ENCODE results near the gene NACC1. TPM values are rescaled to one million over a fixed set of nuclear protein-coding genes. Genes with fewer than 3 reads are reported as not detected.

Gene NACC1
- polyA plus RNA-seq, result 10 to 100 TPM in 2 of 3 donors, 1 to 10 TPM in 1; 7.9 to 21.0 (median 16.1) TPM

GRCh38 chr19:13117772-13118423, at the start of gene NACC1:
TSS of gene NACC1 (plus strand) at chr19:13118264. CDS start at chr19:13135208, 16,944 bp downstream.
- no peak within 1 kb of the TSS for H3K27ac ChIP-seq (ENCODE audit: low read depth, low read length)
- WGBS, 3 donors, result 2 to 3% (median 3%) methylated on average over 39 to 65 of the region's 65 CpGs

DNA sequence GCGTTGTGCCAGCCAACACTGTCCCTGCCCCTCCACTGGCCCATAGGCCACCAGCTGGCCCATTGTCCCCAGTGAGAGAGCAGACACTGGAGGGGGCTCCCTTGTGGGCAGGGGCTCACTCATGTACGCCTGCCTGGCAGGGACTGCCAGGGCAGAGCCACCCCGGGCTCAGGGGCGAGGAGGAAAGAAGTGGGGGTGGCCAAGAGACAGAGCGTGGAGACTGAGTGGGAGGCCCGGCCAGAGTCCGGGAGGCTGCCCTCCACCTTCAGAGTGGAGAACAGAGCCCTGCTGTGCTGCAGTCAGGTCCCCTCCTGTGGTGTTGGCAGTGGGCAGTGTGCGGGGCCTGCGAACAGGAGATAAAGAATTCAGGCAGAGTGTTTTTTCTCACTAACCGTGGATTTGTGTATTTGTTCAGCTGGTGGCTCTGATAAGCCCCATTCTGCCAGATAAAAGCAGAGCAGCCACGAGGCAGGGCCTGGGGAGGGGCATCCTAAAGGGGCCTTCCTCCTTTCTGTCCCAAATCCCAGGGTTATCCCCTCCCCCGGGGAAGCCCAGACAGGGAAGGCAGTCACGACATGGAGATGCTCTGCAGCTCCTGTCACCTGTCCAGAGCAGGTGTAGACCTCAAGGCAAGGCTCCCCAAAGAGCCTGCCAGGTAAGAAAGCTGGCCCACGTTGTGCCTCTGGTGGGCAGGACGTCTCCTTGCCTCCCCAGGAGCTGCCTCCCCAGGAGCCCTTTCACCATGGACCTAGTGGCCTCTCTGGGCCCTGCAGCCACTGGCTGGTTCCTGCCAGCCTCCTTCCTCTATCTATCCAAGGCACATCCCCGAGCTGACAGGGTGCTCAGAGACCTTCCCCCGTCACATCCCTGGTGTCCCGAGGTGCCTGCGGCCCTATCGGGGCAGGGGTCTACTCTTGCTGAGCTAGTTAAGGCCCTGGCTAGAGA, 48.4 kb upstream of the NACC1 start:
- 37 to 57% (median 57%) methylated on average over 20 of the region's 20 CpGs for WGBS, 3 donors
- no peak overlapping the region for H3K27ac ChIP-seq (ENCODE audit: low read depth, low read length)

- no peak overlapping the region for H3K27ac ChIP-seq (ENCODE audit: low read depth, low read length)
- WGBS, 3 donors, result 85 to 90% (median 87%) methylated on average over 32 of the region's 32 CpGs
Measured at GRCh38 chr19:13070425-13071140, 47.5 kb upstream of the NACC1 start.

DNA sequence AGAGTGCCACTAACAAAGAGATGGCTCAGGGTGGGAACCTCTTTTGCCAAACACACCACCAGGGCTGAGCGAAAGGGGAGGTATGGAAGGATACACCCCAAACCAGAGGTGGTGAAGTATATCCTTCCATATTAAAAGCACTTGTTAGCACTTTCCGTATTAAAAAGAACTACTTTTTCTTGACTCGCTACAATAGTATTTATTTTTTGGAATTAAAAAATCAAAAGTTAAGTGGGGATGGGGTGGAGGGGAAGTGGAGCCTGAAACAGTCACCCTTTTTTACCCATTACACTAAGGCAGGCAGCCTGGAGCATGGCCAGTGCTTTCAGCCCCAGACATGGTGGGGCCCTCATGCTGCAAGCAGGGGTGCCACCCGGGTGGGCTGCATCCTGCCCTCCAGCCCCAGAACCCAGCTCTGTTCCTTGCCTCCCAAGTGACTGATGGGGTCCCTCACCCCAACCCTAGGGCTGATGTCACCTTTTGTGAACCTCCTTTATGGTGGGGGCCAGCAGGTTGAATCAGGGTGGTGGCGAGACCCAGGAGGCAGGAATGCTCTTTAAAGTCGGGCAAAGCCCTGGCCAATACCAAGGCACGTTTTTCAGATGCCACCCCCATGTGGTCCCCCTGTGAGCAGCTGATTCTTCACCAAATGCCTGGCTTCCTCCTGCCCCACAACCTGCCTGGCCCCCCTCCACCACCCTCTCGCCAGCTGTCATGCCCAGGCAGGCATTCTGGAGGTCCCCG, 46.4 kb upstream of the NACC1 start:
- WGBS, 3 donors, result 65 to 73% (median 69%) methylated on average over 9 of the region's 9 CpGs

GRCh38 chr19:13072188-13072908, 45.7 kb upstream of the NACC1 start:
- WGBS, 3 donors, result 87 to 89% (median 88%) methylated on average over 7 to 9 of the region's 9 CpGs

More for the DNA sequence above, 46.4 kb upstream of the NACC1 start:
- no peak overlapping the region for H3K27ac ChIP-seq (ENCODE audit: low read depth, low read length)

GRCh38 chr19:13073263-13073662, 44.8 kb upstream of the NACC1 start:
- H3K27ac ChIP-seq (ENCODE audit: low read depth, low read length), result no peak overlapping the region
- 90 to 92% (median 91%) methylated on average over 5 of the region's 5 CpGs for WGBS, 3 donors

More at GRCh38 chr19:13072188-13072908, 45.7 kb upstream of the NACC1 start:
- H3K27ac ChIP-seq (ENCODE audit: low read depth, low read length), result no peak overlapping the region

DNA sequence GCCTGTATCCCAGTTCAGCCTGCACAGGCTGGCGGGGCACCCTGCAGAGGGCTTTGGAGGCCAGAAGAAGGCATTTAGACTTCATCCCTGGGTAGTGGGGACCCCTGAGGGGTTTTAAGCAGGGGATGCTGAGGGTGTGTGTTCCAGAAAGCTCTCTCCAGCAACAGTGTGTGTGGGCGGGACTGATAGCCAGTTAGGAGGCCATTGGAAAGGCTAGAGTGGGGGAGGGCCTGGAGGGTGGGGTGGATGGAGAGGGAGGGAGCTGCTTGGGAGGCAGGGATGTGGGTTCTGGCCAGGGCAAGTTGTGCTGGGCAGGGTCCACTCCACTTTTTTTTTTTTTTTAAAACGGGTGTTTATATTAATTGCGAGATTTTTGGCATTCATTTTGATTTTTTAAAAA, 43.7 kb upstream of the NACC1 start:
- H3K27ac ChIP-seq (ENCODE audit: low read depth, low read length), result no peak overlapping the region
- 64 to 96% (median 66%) methylated on average over 4 of the region's 4 CpGs for WGBS, 3 donors

GRCh38 chr19:13076320-13076719, 41.7 kb upstream of the NACC1 start:
- no peak overlapping the region for H3K27ac ChIP-seq (ENCODE audit: low read depth, low read length)
- 54 to 83% (median 72%) methylated on average over 8 of the region's 8 CpGs for WGBS, 3 donors

GRCh38 chr19:13076787-13077186, 41.3 kb upstream of the NACC1 start:
- H3K27ac ChIP-seq (ENCODE audit: low read depth, low read length), result no peak overlapping the region
- WGBS, 3 donors, result 50 to 70% (median 55%) methylated on average over 5 to 6 of the region's 6 CpGs

GRCh38 chr19:13077240-13077639, 40.8 kb upstream of the NACC1 start:
- H3K27ac ChIP-seq (ENCODE audit: low read depth, low read length), result no peak overlapping the region
- WGBS, 3 donors, result 57 to 71% (median 67%) methylated on average over 11 of the region's 11 CpGs

DNA sequence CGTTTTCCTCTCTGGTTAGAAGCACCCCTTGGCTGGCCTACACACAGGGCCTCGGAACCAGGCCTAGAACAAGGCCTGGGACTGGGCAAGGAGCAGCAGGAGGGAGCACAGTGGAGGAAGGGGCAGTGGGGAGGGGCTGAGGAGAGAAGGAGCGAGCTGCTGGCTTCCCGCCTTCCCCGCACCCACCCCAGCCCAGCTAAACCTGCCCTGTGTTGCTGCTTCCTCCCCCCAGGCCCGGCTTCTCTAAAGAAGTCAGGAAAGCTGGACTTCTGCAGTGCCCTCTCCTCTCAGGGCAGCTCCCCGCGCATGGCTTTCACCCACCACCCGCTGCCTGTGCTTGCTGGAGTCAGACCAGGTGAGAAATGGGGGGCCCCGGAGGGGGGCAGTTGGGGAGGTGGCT, 39.7 kb upstream of the NACC1 start:
- no peak overlapping the region for H3K27ac ChIP-seq (ENCODE audit: low read depth, low read length)
- WGBS, 3 donors, result 69 to 83% (median 81%) methylated on average over 7 to 10 of the region's 10 CpGs

DNA sequence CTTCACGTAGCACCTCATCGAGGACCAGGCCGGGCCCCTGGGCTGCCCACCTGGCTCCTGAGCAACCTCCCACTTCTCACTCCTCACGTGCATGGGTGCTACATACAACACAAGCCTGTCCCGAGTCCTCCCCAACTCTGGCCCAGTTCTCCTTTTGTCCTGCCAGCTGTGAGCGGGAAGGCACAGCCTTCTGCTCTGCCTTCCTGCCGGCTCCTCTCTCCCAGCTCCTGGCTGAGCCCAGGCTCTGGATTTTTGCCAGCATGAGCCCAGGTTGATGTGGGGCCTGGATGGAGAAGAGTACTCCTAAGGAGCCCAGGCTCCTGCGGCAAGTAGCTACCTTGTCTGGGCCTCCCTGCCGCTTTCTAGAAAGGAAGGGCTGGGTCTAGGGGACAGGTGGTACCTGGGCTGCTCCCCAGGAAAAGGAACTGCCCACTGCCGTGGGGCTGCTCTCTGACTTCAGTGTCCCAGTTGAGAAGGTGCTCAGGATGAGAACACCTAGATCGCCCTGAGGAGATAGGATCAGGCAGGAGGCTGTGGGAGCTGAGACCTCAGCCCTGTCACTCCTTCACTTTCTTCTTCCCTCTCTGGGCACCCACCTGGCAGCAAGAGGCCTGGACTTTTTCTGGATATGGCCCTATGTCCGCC, 39.0 kb upstream of the NACC1 start:
- no peak overlapping the region for H3K27ac ChIP-seq (ENCODE audit: low read depth, low read length)
- 36 to 78% (median 43%) methylated on average over 11 to 12 of the region's 12 CpGs for WGBS, 3 donors

DNA sequence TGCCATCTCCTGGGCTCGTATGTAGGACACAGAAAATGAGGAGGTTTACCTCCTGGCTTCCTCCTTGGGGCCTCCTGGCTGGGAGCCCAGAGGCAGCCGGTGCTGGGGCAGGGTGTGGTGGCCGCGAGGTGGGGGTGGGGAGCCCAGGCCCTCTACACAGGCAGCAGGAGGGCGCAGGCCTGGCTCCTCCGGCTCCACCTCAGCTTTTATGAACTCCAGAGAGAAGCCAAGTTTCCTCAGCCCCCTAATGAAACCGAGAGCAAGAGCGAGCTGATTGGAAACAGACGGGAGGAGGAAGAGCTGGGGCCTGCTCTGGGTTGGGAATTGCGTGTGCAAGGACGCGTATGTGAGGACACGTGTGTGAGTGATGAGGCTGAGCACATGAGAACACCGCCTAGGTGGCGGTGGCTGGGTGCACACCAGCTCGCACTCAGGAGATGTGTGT, 38.5 kb upstream of the NACC1 start:
- no peak overlapping the region for H3K27ac ChIP-seq (ENCODE audit: low read depth, low read length)
- WGBS, 3 donors, result 31 to 69% (median 31%) methylated on average over 16 of the region's 16 CpGs

GRCh38 chr19:13082192-13083007, 35.7 kb upstream of the NACC1 start:
- 54 to 68% (median 57%) methylated on average over 11 to 14 of the region's 14 CpGs for WGBS, 3 donors
- H3K27ac ChIP-seq (ENCODE audit: low read depth, low read length), result no peak overlapping the region

DNA sequence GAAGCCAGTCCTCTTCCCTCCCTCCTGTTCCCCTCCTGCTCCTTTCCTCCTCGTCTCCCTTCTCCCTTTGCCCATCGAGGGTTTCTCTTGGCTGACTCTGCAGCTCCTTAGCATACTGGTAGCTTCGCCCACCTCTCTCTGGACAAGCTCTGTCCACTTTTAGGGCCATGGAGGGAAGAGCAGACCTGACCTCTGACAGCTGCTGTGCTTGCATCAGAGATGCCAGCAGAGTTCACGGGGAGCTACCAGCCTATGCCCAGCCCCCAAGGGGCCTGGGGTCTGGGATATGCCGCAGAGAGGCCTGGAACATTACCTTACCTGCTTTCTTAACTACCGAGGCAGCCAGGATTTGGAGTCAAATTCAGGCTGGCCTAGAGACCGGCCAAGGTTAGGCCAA, 35.1 kb upstream of the NACC1 start:
- no peak overlapping the region for H3K27ac ChIP-seq (ENCODE audit: low read depth, low read length)
- 68 to 83% (median 79%) methylated on average over 6 to 7 of the region's 7 CpGs for WGBS, 3 donors

DNA sequence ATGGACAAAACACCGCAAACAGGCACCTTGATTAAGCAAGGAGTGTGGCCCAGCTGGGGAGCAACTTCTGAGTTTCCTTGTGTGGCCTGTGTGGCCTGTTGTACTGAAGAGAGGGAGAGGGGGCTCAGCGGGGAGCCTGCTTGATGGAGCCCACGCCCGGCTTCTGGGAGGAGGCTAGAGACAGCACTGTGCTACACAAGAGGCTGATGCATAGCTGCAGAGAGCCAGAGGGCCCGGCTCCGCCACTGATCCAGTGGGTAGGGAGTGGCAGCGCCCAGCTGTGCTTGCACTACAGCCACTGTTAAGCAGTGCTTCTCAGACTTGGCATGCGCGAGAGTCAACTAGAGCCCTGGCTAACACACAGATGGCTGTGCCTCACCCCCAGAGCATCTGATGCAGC, 34.4 kb upstream of the NACC1 start:
- H3K27ac ChIP-seq (ENCODE audit: low read depth, low read length), result no peak overlapping the region
- 89 to 92% (median 92%) methylated on average over 9 of the region's 9 CpGs for WGBS, 3 donors

Measured in adipose tissue (tissue), 3 donors.